NCI-H2196 (cell line): ENCODE measurements around the gene HCN3.
"Not testable (repeated sequence)": the region's sequence is repeated elsewhere in the genome, so short reads cannot be mapped to it uniquely, and the experiment has no call there.

Source experiments
- DNase-seq: peaks from one replicate; lab custom pipeline; 2025; ENCODE audit not compliant: unreplicated experiment; lab: John Stamatoyannopoulos, UW

Gene HCN3

GRCh38 chr1:155328856-155329255, 51.6 kb downstream of the HCN3 start:
- DNase-seq, result not testable (repeated sequence)

GRCh38 chr1:155329980-155330598, 52.8 kb downstream of the HCN3 start:
- peak; percentile 15 for DNase-seq

- DNase-seq, result no peak
These were observed 57.7 kb downstream of the HCN3 start for GRCh38 chr1:155334962-155335361.
